ENCODE measurements around the gene ETV2.

The ETV2 gene

GRCh38 chr19:35615036-35615435 is 26.5 kb upstream of the ETV2 start:
- POLR2A ChIA-PET = interaction anchor here (1.4 to 1.9 kb wide), 3 partner anchors 8 to 33 kb away, joined by 4 to 9 read pairs (median 6); partner anchors contain the start of gene COX6B1
- peaks cover 60 to 63% of the 10 kb centered on the region in 2 experiments for H3K36me3 ChIP-seq (ENCODE audit: control insufficient read depth in 2 of 2, insufficient read depth in 1 of 2, low read length in 2 of 2)

More at GRCh38 chr19:35615036-35615435, 26.5 kb upstream of the ETV2 start:
- no peaks in the 10 kb centered on the region for H3K9me3 ChIP-seq (ENCODE audit: control insufficient read depth, insufficient read depth, low read depth, low read length)
- TF ChIP-seq ZNF311 (tag by site-specific recombination; IDR thresholded peaks at IDR 0.05; ENCODE audit: borderline replicate concordance) (no peak), ZEB2 (tag by site-specific recombination; IDR thresholded peaks at IDR 0.05) (no peak), ZNF521 (tag by site-specific recombination; IDR thresholded peaks at IDR 0.05) (no peak), ZNF785 (tag by site-specific recombination; IDR thresholded peaks at IDR 0.05) (no peak), SETDB1 (IDR thresholded peaks at IDR 0.05; ENCODE audit: insufficient read length, low read length) (no peak), ZNF133 (tag by site-specific recombination; IDR thresholded peaks at IDR 0.05) (no peak), PRDM1 (tag by site-specific recombination; IDR thresholded peaks at IDR 0.05) (no peak), ZNF2 (tag by site-specific recombination; IDR thresholded peaks at IDR 0.05) (no peak), MZF1 (tag by site-specific recombination; IDR thresholded peaks at IDR 0.05; ENCODE audit: borderline replicate concordance) (no peak), GLI4 (tag by site-specific recombination; IDR thresholded peaks at IDR 0.05) (no peak), REPIN1 (tag by site-specific recombination; IDR thresholded peaks at IDR 0.05; ENCODE audit: low read depth) (no peak), REST (tag by site-specific recombination; IDR thresholded peaks at IDR 0.05) (no peak), ZNF791 (tag by site-specific recombination; IDR thresholded peaks at IDR 0.05) (no peak), ZNF211 (tag by site-specific recombination; IDR thresholded peaks at IDR 0.05; ENCODE audit: low read depth) (no peak), ZNF146 (tag by site-specific recombination; IDR thresholded peaks at IDR 0.05) (no peak), PRDM10 (tag by site-specific recombination; IDR thresholded peaks at IDR 0.05) (no peak), ZNF514 (tag by site-specific recombination; IDR thresholded peaks at IDR 0.05) (no peak), ZNF394 (tag by site-specific recombination; IDR thresholded peaks at IDR 0.05; ENCODE audit: borderline replicate concordance) (no peak)
- TF ChIP-seq, protein P1, sequence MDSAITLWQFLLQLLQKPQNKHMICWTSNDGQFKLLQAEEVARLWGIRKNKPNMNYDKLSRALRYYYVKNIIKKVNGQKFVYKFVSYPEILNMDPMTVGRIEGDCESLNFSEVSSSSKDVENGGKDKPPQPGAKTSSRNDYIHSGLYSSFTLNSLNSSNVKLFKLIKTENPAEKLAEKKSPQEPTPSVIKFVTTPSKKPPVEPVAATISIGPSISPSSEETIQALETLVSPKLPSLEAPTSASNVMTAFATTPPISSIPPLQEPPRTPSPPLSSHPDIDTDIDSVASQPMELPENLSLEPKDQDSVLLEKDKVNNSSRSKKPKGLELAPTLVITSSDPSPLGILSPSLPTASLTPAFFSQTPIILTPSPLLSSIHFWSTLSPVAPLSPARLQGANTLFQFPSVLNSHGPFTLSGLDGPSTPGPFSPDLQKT (IDR thresholded peaks at IDR 0.05; ENCODE audit: borderline replicate concordance, low read depth, low read length) = no peak
- TF ChIP-seq, protein P2, sequence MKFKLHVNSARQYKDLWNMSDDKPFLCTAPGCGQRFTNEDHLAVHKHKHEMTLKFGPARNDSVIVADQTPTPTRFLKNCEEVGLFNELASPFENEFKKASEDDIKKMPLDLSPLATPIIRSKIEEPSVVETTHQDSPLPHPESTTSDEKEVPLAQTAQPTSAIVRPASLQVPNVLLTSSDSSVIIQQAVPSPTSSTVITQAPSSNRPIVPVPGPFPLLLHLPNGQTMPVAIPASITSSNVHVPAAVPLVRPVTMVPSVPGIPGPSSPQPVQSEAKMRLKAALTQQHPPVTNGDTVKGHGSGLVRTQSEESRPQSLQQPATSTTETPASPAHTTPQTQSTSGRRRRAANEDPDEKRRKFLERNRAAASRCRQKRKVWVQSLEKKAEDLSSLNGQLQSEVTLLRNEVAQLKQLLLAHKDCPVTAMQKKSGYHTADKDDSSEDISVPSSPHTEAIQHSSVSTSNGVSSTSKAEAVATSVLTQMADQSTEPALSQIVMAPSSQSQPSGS (tag by site-specific recombination; IDR thresholded peaks at IDR 0.05; ENCODE audit: low read depth) = no peak
- peaks cover 13% of the 10 kb centered on the region for H3K4me1 ChIP-seq (ENCODE audit: control insufficient read depth, insufficient read depth, low read length)
- no peak overlapping the region for H3K4me3 ChIP-seq (ENCODE audit: low read depth, low read length)
- no peak overlapping the region for H3K27ac ChIP-seq (ENCODE audit: extremely low read depth, low read depth, low read length)
- CTCF ChIA-PET = interaction anchor here (0.6 to 2.2 kb wide), 4 partner anchors 23 to 105 kb away, joined by 3 to 6 read pairs (median 3); no protein-coding TSS in a partner anchor
